NT2/D1 (cell line): Measurements from ENCODE around the gene CRADD.

Experiments
- SUZ12 ChIP-seq: IDR thresholded peaks from 2 replicates; pipeline ENCODE4 v1.6.1; 2011; ENCODE audit not compliant: insufficient read length, insufficient read depth; ENCODE audit errors: extremely low read depth
- YY1 ChIP-seq: IDR thresholded peaks from 2 replicates; pipeline ENCODE4 v1.6.1; 2011; ENCODE audit not compliant: insufficient read length, insufficient read depth
- ZNF274 ChIP-seq: IDR thresholded peaks from 2 replicates; pipeline ENCODE4 v1.6.1; 2011; ENCODE audit warnings: mild to moderate bottlenecking, low read depth, low read length

GRCh38 chr12:93944201-93944600 lies 267.0 kb downstream of the CRADD start:
- no peak for TF ChIP-seq SUZ12
- no peak for TF ChIP-seq YY1
- no peak for TF ChIP-seq ZNF274
